ENCODE results near the gene CKS1B.
A peak's percentile ranks its signal among the peaks of the same experiment; 100 is the strongest.

Gene CKS1B

DNA sequence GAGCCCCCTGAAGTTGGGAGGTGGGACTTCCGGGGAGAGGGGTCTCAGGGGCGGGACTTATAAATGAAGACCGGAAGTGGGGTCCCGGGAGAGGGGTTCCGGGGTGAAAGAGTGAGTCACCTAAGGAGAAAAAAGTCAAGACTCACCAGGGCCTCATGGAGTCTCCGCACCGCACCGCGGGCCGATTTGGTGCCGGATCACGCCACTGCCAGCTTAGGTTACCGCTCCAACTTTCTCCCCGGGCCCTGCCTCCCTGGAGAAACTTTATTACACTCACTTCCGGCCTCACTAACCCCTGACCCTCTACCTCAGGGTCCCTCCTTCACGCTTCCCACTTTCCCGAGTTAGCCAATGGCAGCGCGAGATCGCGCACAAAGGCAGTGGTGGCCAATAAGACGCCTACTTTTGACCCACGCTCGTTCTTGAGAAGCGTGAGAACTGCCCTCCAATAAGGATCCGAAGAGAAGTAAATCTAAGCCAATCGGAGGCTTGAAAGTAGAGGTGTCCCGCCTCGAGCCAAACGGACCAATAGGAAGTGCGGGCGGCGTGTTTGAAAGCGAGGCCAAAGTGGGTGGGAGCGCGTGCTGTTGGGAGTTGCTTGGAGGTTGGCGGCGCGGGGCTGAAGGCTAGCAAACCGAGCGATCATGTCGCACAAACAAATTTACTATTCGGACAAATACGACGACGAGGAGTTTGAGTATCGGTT lies at the start of gene CKS1B:
CKS1B (plus strand) TSS at position 580 of the 706 bp plus-strand sequence; CDS start at position 645, 65 bp downstream.
- DNase-seq: peak; percentile 99

GRCh38 chr1:154925335-154926170 lies 48.9 kb upstream of the CKS1B start:
- DNase-seq: no peak

DNA sequence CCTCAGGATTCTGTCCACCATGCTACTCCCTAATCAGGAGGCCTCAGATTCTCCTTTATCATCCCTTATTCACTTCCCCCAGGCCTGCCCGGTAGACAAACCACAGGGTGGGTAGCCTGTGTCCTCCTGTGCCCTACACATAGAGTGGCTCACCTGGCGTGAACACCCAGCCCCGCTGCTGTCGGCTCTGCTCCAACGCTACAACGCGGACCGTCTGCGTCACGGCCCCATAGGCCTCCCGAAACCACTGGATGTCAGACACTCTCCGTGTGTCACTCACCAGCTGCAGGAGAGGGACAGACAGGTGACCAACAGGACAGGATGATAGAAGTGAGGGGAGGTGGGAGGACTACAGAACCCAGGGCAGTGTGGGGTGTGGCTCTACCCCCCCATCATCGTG lies 48.3 kb upstream of the CKS1B start:
- no peak for DNase-seq

- DNase-seq: no peak
Measured at GRCh38 chr1:154931940-154932487, 42.5 kb upstream of the CKS1B start.

GRCh38 chr1:154934358-154934948 lies 40.0 kb upstream of the CKS1B start:
- no peak for DNase-seq

DNA sequence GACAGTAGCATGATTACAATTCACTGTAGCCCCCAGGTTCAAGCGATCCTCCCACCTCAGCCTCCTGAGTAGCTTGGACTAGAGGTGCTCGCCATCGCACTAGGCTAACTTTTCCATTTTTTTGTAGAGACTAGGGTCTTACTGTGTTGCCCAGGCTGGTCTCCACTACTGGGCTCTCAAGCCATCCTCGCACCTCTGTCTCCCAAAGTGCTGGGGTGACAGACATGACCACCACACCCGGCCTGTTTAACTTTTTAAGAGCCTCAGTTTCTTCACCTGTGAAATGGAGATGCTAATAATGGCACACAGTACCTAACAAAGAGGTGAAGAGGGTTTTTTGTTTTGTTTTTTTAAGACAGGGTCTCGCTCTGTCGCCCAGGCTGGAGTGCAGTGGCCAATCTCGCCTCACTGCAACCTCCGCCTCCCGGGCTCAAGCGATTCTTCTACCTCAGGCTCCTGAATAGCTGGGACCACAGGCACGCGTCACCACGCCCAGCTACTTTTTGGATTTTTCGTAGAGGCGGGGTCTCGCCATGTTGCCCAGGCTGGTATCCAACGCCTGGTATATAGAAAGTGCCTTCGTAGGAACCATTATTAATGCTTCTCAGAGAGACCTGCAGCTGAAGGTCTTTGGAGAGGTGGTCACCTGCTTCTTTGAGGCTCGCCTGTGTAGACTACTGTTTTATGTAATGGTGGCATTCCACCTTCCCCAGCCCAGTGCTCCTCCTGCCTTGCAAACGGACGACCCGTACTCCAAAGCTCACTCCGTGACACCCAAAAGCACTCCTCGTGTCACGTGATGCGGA lies 38.5 kb upstream of the CKS1B start:
- DNase-seq: peak in 1 of 2 donors; percentile 47

DNA sequence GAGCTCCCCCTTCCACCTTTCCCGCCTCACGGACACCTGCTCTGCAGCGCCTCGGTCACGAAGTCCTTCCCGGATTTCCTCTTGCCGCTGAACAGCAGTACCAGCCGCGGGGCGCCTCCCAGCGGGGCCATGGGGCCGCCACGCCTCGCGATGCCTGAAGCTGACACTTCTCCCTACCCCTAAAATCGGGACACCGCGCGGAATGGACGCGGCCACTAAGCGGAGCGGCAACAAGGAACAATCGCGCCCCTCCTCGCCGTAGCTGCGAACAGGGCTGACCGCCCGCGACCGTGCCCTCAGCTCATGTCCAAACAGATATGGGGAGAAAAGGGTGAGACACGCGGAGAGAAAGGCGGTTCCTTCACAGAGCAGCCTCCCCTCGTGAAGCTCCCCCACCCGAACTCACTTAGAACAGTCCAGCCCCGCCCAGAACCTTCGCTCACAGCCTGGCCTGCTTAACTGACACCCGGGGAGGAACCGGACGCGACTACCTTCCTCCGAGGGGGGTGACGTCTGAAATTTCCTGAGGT lies 37.9 kb upstream of the CKS1B start, which contains the start of gene PMVK:
PMVK (minus strand) TSS at position 165 of the 530 bp plus-strand sequence; CDS start at position 131, 34 bp downstream.
- peak; percentile 94 to 96 for DNase-seq

DNA sequence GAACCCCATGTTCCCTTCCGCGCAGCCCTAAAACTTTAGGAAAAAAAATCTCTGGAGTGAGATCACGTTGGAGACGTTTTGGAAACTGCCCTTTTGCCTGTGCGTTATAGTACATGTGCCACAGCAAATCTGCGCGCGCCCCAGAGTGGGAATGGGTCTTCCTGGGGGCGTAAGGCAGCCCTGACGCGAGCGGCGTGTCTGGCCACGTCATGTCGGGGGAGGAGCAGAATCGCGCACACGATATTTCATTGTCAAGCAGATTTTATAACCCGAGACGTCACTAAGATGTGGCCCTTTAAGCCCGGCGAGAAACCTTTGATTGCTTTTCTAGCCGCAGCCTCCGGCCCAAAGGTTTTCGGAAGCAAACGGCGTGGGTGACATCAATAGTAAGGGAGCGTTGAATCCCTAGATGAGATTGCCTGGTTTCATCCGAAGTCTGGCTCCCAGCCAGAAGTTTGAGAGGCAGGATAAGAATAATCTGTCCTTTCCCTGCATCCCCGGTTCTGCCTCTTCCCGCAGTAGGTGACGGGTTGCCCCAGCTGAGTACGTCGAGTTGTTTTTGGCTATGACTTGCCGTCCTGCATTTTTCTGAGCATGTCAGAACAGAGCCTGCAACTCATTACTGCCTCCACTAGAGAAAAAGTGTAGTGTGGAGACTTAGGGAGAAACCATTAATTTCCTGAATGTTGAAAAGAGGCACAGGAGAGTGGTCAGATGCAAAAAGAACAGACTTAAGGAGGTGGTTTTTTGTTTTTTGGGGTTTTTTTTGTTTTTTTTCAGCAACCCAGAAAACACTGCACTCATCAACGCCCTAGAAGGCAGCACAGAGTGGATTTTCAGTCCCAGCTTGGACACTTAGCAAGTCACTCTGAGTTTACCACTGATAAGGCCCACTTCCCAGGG lies 37.1 kb upstream of the CKS1B start:
- DNase-seq: peak; percentile 92 to 93

DNA sequence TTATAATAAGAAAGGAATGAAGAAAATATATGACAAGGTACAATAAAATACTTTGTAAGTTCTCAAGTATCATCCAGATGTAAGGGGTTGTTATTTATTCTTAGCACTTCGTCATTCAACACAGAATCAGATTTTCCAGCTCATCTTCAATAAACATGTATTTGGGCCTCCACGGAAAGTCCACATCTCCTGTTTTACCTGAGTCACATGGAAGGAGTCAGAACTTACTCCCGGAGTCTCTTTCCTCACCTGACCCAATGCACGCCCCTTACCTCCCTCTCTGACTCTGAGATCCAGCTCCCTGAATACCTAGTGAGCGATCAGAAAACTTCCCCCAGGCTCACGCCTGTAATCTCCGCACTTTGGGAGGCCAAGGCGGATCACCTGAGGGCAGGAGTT lies 36.5 kb upstream of the CKS1B start:
- DNase-seq: no peak

DNA sequence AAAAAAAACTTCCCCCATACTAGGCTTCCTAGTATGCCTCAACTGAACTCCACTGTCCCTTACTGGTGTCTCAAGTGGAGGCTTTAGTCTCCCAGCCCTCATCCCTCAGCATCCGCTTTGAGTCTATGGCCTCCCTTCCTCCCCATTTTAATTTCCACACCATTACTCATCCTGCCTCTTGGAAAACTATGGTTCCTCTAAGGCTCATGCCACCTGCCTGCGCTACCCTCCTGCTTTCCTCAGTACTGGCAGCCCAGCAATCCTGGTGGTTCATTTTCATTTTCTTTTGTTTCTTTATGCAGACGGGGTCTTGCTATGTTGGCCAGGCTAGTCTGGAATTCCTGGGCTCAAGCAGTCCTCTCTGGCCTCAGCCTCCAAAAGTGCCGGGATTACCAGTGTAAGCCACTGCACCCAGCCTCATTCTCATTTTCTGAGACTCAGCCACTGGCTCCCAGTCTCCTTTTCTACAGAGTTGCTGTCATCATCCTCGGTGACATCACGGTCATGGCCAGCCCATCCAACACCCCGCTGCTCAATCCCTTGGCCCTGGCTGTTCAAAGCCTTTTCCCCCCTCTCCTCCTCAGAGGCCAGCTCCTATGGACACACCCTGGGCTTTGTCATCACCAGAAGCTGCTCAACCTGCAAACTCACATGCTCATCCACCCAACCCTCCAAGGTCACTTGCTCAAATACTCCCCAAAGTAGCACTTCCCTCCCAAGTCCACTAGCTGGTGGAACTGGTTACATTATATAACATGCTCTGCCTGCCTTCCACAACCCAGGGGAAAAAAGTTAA lies 35.7 kb upstream of the CKS1B start:
- no peak for DNase-seq

DNA sequence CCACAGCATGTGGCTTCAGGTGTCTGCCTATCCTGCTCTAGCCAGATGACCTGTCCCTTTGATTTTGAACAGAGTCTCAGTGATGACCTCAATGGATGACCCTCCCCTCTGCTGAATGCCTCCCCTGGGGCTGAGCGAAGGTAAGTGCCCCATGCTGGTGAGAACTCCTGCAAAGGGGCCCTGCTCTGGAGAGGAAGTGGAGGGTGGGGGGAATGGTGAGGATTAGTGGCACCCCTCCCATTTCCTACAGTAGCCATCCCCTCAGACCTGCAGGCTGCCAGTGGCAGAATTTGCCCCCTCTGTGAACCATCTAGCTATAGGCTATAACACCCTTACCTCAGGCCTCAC lies 34.3 kb upstream of the CKS1B start:
- DNase-seq: no peak

- no peak for DNase-seq
Measured at GRCh38 chr1:154940651-154941194, 33.8 kb upstream of the CKS1B start.

GRCh38 chr1:154941333-154942013 lies 33.0 kb upstream of the CKS1B start:
- no peak for DNase-seq

DNA sequence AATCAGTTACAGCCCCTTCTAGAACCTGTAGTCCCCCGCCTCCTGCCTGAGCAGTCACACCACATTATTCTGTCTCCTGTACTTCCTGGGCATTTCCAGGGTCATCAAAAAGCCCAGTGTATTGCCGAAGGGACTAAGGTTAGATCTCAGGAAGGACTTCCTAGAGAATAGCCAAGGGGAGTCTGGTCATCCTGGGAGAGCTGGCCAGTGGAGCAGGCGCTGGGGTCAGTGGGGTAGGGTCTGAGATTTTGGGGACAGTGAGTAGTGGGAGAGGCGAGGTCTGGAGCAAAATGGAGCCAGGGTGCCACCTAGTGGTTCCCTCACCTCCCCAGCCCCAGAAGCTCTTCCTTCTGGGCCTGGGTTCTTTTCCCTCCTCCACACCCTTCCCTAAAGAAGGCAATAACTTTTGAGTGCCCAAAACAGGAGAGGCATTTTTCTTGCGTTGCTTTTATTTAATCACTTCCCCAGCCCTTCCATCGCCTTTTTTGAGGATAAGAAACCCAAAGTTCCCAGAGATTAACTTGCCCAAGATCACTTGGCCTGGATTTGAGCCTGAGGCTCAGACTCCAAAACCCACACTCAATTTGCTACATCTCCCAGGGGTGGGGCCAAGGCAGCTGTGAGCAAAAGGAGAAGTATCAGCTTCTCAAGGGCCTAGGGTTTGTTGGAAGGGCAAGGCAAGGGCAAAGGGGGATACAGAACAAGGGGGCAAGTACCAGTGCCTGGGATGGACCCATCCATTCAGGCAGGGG lies 30.7 kb upstream of the CKS1B start:
- DNase-seq: peak in 1 of 2 donors; percentile 44

GRCh38 chr1:154944401-154945159 lies 29.9 kb upstream of the CKS1B start:
- no peak for DNase-seq

DNA sequence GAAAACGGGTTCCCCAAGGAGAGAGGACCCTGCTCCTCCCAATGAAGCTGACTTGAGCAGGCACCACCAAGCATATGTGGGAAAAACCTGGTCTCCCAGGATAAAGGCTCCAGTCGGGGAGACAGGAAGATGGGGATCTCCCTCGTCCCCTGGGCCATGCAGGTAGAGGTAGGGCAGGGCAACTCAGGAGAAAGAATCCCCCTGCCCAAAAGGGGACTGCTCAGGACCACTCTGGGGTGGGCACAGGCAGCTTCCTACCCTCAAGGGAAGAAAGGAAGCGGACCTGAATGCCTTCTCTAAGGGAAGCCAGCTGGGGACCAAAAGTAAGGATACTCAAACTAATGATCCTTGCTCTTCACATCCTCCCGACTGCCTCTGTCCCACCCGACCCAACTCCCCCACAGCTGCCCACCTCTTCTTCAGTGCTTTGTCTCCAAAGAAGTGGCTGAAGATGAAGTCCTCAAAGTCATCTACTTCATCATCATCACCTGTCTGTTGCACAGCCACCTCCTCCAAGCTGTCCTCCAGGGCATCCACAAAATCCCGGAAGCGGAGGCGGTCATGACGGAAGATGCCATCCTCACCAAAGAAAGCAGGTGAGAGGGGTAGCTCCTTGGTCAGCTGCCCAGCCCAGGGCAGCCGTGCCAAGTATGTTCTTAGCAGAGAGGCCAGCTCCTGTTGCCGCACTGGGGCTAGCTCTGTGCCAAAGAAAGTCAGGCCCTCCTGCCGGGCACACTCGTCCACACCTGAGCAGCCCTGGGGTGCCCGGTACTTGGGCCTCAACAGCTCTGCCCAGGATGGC lies 29.1 kb upstream of the CKS1B start:
- DNase-seq: no peak

All from CD4-positive, alpha-beta T cell treated with Interleukin-1 beta for 1 hour (primary cell).